K562 (cell line): ENCODE measurements around the gene GKN1. TPM values are rescaled to one million over a fixed set of nuclear protein-coding genes. Genes with fewer than 3 reads are reported as not detected.

Experiments
- ATAC-seq: fragments of 200-7000 bp; cut with Tn5 transposase; 3 replicates; pipeline ENCODE4 v1.9.1; 2020; ENCODE audit warnings: moderate library complexity
- BruUV-seq: library from RNA; stranded (reverse); fragments of 400-500 nt; replicated peaks from 2 replicates; lab custom pipeline; 2021; lab: Mats Ljungman, UMichigan
- CTCF ChIA-PET: fragments of 300-600 bp; formaldehyde crosslinking; extraction: SDS; loops from one replicate; lab custom pipeline; 2021; ENCODE audit warnings: low intra/inter-chr PET ratio; lab: Yijun Ruan, JAX
- POLR2A ChIA-PET: fragments of 300-600, 350-650 bp; sonication (Branson Sonifier 250); formaldehyde crosslinking; extraction: SDS; loops from one replicate; lab custom pipeline; 2021; ENCODE audit warnings: antibody characterized with exemption, inconsistent platforms; lab: Yijun Ruan, JAX
- DNase-seq, 4 experiments: peaks; one replicate each; pipeline versions ENCODE4 v3.0.0 to v3.0.0-alpha.2; 2011 to 2018; ENCODE audit warnings: low spot score in 3 of 4, mixed read lengths in 3 of 4; ENCODE audit errors: extremely low read depth in 1 of 4
- FAIRE-seq: peaks from 2 replicates; lab custom pipeline; 2011; peaks lifted over from hg19 to GRCh38; lab: Jason Lieb, UNC
- H2AFZ ChIP-seq: 2 replicates; pipeline ENCODE4 v1.6.0; 2011; ENCODE audit warnings: low read depth, low read length, control low read depth, inconsistent platforms
- H3K27ac ChIP-seq: fragments of 200-600 bp; 3 replicates; pipeline ENCODE4 v1.8.0; 2011; ENCODE audit warnings: low read depth, mild to moderate bottlenecking, control low read depth, inconsistent platforms, low read length, moderate library complexity, mixed read lengths; ENCODE audit errors: extremely low read depth
- H3K27me3 ChIP-seq, 2 experiments: fragments of 300-600 bp in 1 of 2; 2 replicates in 1 of 2; 3 replicates in 1 of 2; pipeline versions ENCODE4 v1.6.0 to v1.8.0; 2011; ENCODE audit warnings: inconsistent platforms in 2 of 2, low read length in 2 of 2, mild to moderate bottlenecking in 1 of 2, mixed read lengths in 1 of 2, moderate library complexity in 1 of 2; ENCODE audit not compliant: control insufficient read depth in 2 of 2, insufficient read depth in 2 of 2
- H3K36me3 ChIP-seq: fragments of 300-600 bp; 3 replicates; pipeline ENCODE4 v1.8.0; 2011; ENCODE audit warnings: mild to moderate bottlenecking, low read length, inconsistent platforms; ENCODE audit not compliant: control insufficient read depth, insufficient read depth
- H3K4me1 ChIP-seq, 2 experiments: fragments of 200-600 bp in 1 of 2; replicated peaks in 1 of 2; 2 replicates in 1 of 2; 3 replicates in 1 of 2; pipeline versions ENCODE4 v1.5.1 to v1.8.0; 2011; ENCODE audit warnings: inconsistent platforms in 2 of 2, low read length in 2 of 2, mild to moderate bottlenecking in 1 of 2, mixed read lengths in 1 of 2, moderate library complexity in 1 of 2; ENCODE audit not compliant: control insufficient read depth in 2 of 2, insufficient read depth in 2 of 2
- H3K4me2 ChIP-seq: 2 replicates; pipeline ENCODE4 v1.6.1; 2011; ENCODE audit warnings: low read length, control low read depth, inconsistent platforms, mixed read lengths; ENCODE audit not compliant: insufficient read depth
- H3K4me3 ChIP-seq: fragments of 200-600 bp; sonication (generic), shearing (Covaris generic); 2 replicates; pipeline ENCODE4 v1.5.1; 2016; ENCODE audit warnings: control low read depth, inconsistent platforms
- H3K79me2 ChIP-seq: fragments of 200-600 bp; 3 replicates; pipeline ENCODE4 v1.8.0; 2011; ENCODE audit warnings: low read length, inconsistent platforms; ENCODE audit not compliant: control insufficient read depth, insufficient read depth
- H3K9ac ChIP-seq, 2 experiments: 2 replicates each; pipeline versions ENCODE4 v1.6.0 to v1.6.1; 2011; ENCODE audit warnings: low read depth in 2 of 2, low read length in 2 of 2, control low read depth in 1 of 2, inconsistent platforms in 1 of 2, mild to moderate bottlenecking in 1 of 2, mixed read lengths in 1 of 2; ENCODE audit not compliant: insufficient read depth in 1 of 2
- H3K9me1 ChIP-seq: one replicate; pipeline ENCODE4 v1.6.0; 2011; ENCODE audit warnings: inconsistent platforms, mild to moderate bottlenecking, low read length, moderate library complexity; ENCODE audit not compliant: control insufficient read depth, insufficient read depth
- H3K9me3 ChIP-seq: replicated peaks from 2 replicates; pipeline ENCODE4 v1.5.1; 2011; ENCODE audit warnings: low read depth, low read length, inconsistent platforms; ENCODE audit not compliant: control insufficient read depth, insufficient read depth
- H4K20me1 ChIP-seq: replicated peaks from 2 replicates; pipeline ENCODE4 v1.6.1; 2011; ENCODE audit warnings: low read length, inconsistent platforms, mixed read lengths; ENCODE audit not compliant: control insufficient read depth, insufficient read depth
- EGR1 ChIP-seq: fragments of 450-650 bp; conservative IDR thresholded peaks from 2 replicates; pipeline ENCODE4 v1.6.1; 2017; ENCODE audit warnings: mild to moderate bottlenecking
- KDM5B ChIP-seq: fragments of 200-600 bp; sonication (generic); IDR thresholded peaks from 2 replicates; pipeline ENCODE4 v1.6.1; 2012; ENCODE audit warnings: low read depth, mild to moderate bottlenecking, moderate library complexity, low read length, control low read depth, inconsistent platforms; ENCODE audit not compliant: insufficient replicate concordance
- MTA3 ChIP-seq: fragments of 450-650 bp; formaldehyde crosslinking; IDR thresholded peaks from 2 replicates; pipeline ENCODE4 v1.6.1; 2017; ENCODE audit warnings: mild to moderate bottlenecking, borderline replicate concordance
- POLR3G ChIP-seq: IDR thresholded peaks from 2 replicates; pipeline ENCODE4 v1.6.1; 2011; ENCODE audit not compliant: insufficient read length, insufficient replicate concordance; ENCODE audit errors: extremely low read depth
- RCOR1 ChIP-seq, 2 experiments: IDR thresholded peaks; 2 replicates each; pipeline ENCODE4 v1.6.1; 2012; ENCODE audit warnings: low read depth in 2 of 2, low read length in 2 of 2, borderline replicate concordance in 1 of 2, improper control_type of control experiment in 1 of 2
- TOE1 ChIP-seq, 2 experiments: fragments of 450-650 bp in 1 of 2; sonication (generic) in 1 of 2; formaldehyde crosslinking in 1 of 2; IDR thresholded peaks; 2 replicates each; pipeline versions ENCODE4 v1.7.1 to v1.8.0; 2016 to 2022; ENCODE audit warnings: borderline replicate concordance in 2 of 2, mild to moderate bottlenecking in 2 of 2, antibody characterized with exemption in 1 of 2, inconsistent platforms in 1 of 2, low read depth in 1 of 2, missing genetic modification reagents in 1 of 2, moderate library complexity in 1 of 2
- ZNF212 ChIP-seq: fragments of 450-650 bp; formaldehyde crosslinking; IDR thresholded peaks from 2 replicates; pipeline ENCODE4 v1.4.0; 2020; ENCODE audit warnings: mild to moderate bottlenecking
- ZNF311 ChIP-seq: fragments of 250-450 bp; sonication (Bioruptor Pico); IDR thresholded peaks from 2 replicates; pipeline ENCODE4 v1.4.0; 2020; ENCODE audit warnings: mild to moderate bottlenecking, moderate library complexity
- ZNF384 ChIP-seq: IDR thresholded peaks from 2 replicates; pipeline ENCODE4 v1.6.1; 2012; ENCODE audit warnings: low read depth, low read length, improper control_type of control experiment
- ZNF696 ChIP-seq: fragments of 250-450 bp; sonication (Bioruptor Pico); conservative IDR thresholded peaks from 2 replicates; pipeline ENCODE4 v1.4.0; 2020; ENCODE audit warnings: mild to moderate bottlenecking, moderate library complexity
- WGBS: fragments of 100-300 bp; shearing (Covaris generic); methylation state at CpG from one replicate; pipeline ENCODE4 v1.1.6; 2016; ENCODE audit warnings: low coverage, mixed read lengths; ENCODE audit not compliant: insufficient coverage; ENCODE audit errors: missing lambda C conversion rate; 5-methylcytosine and 5-hydroxymethylcytosine counted together
- in situ Hi-C: fragments of 300-500 bp; cut with MboI; formaldehyde crosslinking; loops from 4 replicates; pipeline ENCODE4 v1.15.0; 2018; ENCODE audit warnings: inconsistent platforms, mixed read lengths
- intact Hi-C: fragments of 100-400 bp; cut with micrococcal nuclease; formaldehyde crosslinking; loops from 2 replicates; pipeline ENCODE4 v1.14.2; 2022
- polyA plus RNA-seq, 8 experiments: library from polyadenylated mRNA; depleted of rRNA in 4 of 8; stranded (reverse) in 5 of 8; unstranded in 3 of 8; fragments of >200 nt; fragmentation: Nextera tagmentation in 2 of 8; fragmentation: Illumina TruSeq in 1 of 8; extraction: Ambion mirVana in 2 of 8; extraction: Trizol in 1 of 8; gene quantifications; 2 replicates each; pipeline versions ENCODE4 v1.2.1 to v1.2.3, GENCODE V29; 2011 to 2014; ENCODE audit warnings: inconsistent platforms in 1 of 8, missing spikeins in 1 of 8
- total RNA-seq, 7 experiments: library from RNA; depleted of rRNA in 6 of 7; stranded (reverse); fragments of >200 nt in 6 of 7; fragmentation: Illumina TruSeq in 2 of 7; extraction: Trizol in 2 of 7; gene quantifications; 2 replicates each; pipeline versions ENCODE4 v1.2.1 to v1.2.3, GENCODE V29; 2011 to 2021; ENCODE audit warnings: low replicate concordance in 1 of 7
- TF ChIP-seq, protein P1 (sequence below): fragments of 450-650 bp; conservative IDR thresholded peaks from 2 replicates; pipeline ENCODE4 v1.6.1; 2016; ENCODE audit warnings: missing genetic modification characterization, low read depth, mild to moderate bottlenecking, missing compliant biosample characterization, moderate library complexity
- TF ChIP-seq, protein P2 (sequence below): fragments of 450-650 bp; formaldehyde crosslinking; IDR thresholded peaks from 2 replicates; pipeline ENCODE4 v1.4.0; 2022; ENCODE audit warnings: missing genetic modification characterization
- TF ChIP-seq, protein P3 (sequence below): sonication (generic); formaldehyde crosslinking; IDR thresholded peaks from 2 replicates; pipeline ENCODE4 v1.8.0; 2023; ENCODE audit warnings: mild to moderate bottlenecking, missing genetic modification reagents
- TF ChIP-seq, protein P4 (sequence below): IDR thresholded peaks from 2 replicates; pipeline ENCODE4 v1.6.1; 2012; ENCODE audit warnings: low read depth, low read length, improper control_type of control experiment, borderline replicate concordance

GKN1 gene
- total and polyA plus RNA-seq, 9 of the 15 experiments (the other 6 are each of a cell fraction or from before 2014, with no cell fraction given) = not detected

DNA sequence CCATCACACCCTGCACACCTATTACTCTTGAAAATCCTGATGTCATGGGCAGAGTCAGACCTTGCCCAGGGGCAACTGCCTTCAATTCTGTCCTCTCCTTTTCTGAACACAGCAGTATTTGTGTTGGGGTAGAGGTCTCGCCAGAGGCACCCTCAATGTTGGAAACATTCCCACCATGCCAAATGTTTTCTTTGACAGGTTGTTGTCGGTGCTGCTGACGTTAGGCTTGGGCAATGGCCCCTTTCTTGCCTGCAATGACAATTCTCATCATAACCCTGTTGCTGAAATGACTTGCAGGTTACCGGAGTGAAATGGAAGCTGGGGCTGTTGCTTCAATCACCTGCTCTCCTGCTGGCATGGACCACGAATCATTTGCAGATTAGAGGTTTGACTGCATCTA lies 17.9 kb downstream of the GKN1 start:
- no TSS peak for BruUV-seq
- ATAC-seq = no peak
- no peak for FAIRE-seq
- TF ChIP-seq EGR1 (no peak), MTA3 (no peak), TOE1 (IDR thresholded peaks at IDR 0.05; ENCODE audit: borderline replicate concordance) (no peak), TOE1 (CRISPR knock-in tag; IDR thresholded peaks at IDR 0.05; ENCODE audit: borderline replicate concordance, low read depth) (no peak), KDM5B (no peak), RCOR1 (IDR thresholded peaks at IDR 0.05; ENCODE audit: borderline replicate concordance in 1 of 2, low read depth in 2 of 2, low read length in 2 of 2) (no peak), ZNF212 (CRISPR knock-in tag) (no peak), ZNF384 (no peak), ZNF311 (CRISPR knock-in tag) (no peak), ZNF696 (CRISPR knock-in tag) (no peak), POLR3G (no peak)
- TF ChIP-seq, protein P1, sequence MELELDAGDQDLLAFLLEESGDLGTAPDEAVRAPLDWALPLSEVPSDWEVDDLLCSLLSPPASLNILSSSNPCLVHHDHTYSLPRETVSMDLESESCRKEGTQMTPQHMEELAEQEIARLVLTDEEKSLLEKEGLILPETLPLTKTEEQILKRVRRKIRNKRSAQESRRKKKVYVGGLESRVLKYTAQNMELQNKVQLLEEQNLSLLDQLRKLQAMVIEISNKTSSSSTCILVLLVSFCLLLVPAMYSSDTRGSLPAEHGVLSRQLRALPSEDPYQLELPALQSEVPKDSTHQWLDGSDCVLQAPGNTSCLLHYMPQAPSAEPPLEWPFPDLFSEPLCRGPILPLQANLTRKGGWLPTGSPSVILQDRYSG (tag) = no peak
- TF ChIP-seq, protein P2, sequence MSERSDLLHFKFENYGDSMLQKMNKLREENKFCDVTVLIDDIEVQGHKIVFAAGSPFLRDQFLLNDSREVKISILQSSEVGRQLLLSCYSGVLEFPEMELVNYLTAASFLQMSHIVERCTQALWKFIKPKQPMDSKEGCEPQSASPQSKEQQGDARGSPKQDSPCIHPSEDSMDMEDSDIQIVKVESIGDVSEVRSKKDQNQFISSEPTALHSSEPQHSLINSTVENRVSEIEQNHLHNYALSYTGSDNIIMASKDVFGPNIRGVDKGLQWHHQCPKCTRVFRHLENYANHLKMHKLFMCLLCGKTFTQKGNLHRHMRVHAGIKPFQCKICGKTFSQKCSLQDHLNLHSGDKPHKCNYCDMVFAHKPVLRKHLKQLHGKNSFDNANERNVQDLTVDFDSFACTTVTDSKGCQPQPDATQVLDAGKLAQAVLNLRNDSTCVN (CRISPR knock-in tag) = no peak
- TF ChIP-seq, protein P3, sequence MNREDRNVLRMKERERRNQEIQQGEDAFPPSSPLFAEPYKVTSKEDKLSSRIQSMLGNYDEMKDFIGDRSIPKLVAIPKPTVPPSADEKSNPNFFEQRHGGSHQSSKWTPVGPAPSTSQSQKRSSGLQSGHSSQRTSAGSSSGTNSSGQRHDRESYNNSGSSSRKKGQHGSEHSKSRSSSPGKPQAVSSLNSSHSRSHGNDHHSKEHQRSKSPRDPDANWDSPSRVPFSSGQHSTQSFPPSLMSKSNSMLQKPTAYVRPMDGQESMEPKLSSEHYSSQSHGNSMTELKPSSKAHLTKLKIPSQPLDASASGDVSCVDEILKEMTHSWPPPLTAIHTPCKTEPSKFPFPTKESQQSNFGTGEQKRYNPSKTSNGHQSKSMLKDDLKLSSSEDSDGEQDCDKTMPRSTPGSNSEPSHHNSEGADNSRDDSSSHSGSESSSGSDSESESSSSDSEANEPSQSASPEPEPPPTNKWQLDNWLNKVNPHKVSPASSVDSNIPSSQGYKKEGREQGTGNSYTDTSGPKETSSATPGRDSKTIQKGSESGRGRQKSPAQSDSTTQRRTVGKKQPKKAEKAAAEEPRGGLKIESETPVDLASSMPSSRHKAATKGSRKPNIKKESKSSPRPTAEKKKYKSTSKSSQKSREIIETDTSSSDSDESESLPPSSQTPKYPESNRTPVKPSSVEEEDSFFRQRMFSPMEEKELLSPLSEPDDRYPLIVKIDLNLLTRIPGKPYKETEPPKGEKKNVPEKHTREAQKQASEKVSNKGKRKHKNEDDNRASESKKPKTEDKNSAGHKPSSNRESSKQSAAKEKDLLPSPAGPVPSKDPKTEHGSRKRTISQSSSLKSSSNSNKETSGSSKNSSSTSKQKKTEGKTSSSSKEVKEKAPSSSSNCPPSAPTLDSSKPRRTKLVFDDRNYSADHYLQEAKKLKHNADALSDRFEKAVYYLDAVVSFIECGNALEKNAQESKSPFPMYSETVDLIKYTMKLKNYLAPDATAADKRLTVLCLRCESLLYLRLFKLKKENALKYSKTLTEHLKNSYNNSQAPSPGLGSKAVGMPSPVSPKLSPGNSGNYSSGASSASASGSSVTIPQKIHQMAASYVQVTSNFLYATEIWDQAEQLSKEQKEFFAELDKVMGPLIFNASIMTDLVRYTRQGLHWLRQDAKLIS (CRISPR knock-in tag) = no peak
- TF ChIP-seq, protein P4, sequence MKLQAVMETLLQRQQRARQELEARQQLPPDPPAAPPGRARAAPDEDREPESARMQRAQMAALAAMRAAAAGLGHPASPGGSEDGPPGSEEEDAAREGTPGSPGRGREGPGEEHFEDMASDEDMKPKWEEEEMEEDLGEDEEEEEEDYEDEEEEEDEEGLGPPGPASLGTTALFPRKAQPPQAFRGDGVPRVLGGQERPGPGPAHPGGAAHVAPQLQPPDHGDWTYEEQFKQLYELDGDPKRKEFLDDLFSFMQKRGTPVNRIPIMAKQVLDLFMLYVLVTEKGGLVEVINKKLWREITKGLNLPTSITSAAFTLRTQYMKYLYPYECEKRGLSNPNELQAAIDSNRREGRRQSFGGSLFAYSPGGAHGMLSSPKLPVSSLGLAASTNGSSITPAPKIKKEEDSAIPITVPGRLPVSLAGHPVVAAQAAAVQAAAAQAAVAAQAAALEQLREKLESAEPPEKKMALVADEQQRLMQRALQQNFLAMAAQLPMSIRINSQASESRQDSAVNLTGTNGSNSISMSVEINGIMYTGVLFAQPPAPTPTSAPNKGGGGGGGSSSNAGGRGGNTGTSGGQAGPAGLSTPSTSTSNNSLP = no peak
- Histone ChIP-seq H3K36me3 (no peaks in the 10 kb centered on the region), H3K27ac (no peak overlapping the region), H3K9me3 (no peaks in the 10 kb centered on the region), H3K4me3 (no peak overlapping the region), H3K4me2 (no peak overlapping the region), H3K9me1 (no peaks in the 10 kb centered on the region), H3K4me1 (no peaks in the 10 kb centered on the region), H3K27me3 (peaks cover 0 to 21% of the 10 kb centered on the region in 2 experiments; a peak in 4 of 5 replicates), H2AFZ (no peak overlapping the region), H4K20me1 (no peaks in the 10 kb centered on the region), H3K9ac (no peak overlapping the region), H3K79me2 (no peaks in the 10 kb centered on the region)
- in situ Hi-C loops (no loop called here), intact Hi-C loops (no loop called here)
- under 1% methylated on average over 5 of the region's 5 CpGs for WGBS
- CTCF ChIA-PET = no interaction called here
- DNase-seq = no peak
- POLR2A ChIA-PET = interaction anchor here (0.5 to 0.6 kb wide), 3 partner anchors 20 to 174 kb away, joined by 3 read pairs; no protein-coding TSS in a partner anchor
